HG02973 (cell line): Measurements from ENCODE around the gene ZNF577.

Experiments used
- ATAC-seq: cut with Tn5 transposase; IDR thresholded peaks from one replicate; pipeline ENCODE4 v1.9.1; 2021; ENCODE audit warnings: moderate library complexity; ENCODE audit not compliant: unreplicated experiment

Gene ZNF577

GRCh38 chr19:51873097-51873496 is 14.7 kb downstream of the ZNF577 start:
- ATAC-seq: no peak

GRCh38 chr19:51861870-51862622 is 25.7 kb downstream of the ZNF577 start:
- ATAC-seq: no peak

- no peak for ATAC-seq
Measured at GRCh38 chr19:51837145-51837544, 50.6 kb downstream of the ZNF577 start.

- no peak for ATAC-seq
Measured at GRCh38 chr19:51830274-51830673, 57.5 kb downstream of the ZNF577 start.

GRCh38 chr19:51824281-51825005 is 63.3 kb downstream of the ZNF577 start:
- ATAC-seq: no peak

- no peak for ATAC-seq
Measured at GRCh38 chr19:51822946-51823345, 64.8 kb downstream of the ZNF577 start.

- no peak for ATAC-seq
Measured at GRCh38 chr19:51822325-51822724, 65.4 kb downstream of the ZNF577 start.

GRCh38 chr19:51821921-51822320 is 65.8 kb downstream of the ZNF577 start:
- ATAC-seq: no peak

- no peak for ATAC-seq
Measured at GRCh38 chr19:51821456-51821855, 66.3 kb downstream of the ZNF577 start.
